ENCODE measurements around the gene DEAF1.
"Not testable (repeated sequence)": the region's sequence is repeated elsewhere in the genome, so short reads cannot be mapped to it uniquely, and the experiment has no call there.

Gene DEAF1

DNA sequence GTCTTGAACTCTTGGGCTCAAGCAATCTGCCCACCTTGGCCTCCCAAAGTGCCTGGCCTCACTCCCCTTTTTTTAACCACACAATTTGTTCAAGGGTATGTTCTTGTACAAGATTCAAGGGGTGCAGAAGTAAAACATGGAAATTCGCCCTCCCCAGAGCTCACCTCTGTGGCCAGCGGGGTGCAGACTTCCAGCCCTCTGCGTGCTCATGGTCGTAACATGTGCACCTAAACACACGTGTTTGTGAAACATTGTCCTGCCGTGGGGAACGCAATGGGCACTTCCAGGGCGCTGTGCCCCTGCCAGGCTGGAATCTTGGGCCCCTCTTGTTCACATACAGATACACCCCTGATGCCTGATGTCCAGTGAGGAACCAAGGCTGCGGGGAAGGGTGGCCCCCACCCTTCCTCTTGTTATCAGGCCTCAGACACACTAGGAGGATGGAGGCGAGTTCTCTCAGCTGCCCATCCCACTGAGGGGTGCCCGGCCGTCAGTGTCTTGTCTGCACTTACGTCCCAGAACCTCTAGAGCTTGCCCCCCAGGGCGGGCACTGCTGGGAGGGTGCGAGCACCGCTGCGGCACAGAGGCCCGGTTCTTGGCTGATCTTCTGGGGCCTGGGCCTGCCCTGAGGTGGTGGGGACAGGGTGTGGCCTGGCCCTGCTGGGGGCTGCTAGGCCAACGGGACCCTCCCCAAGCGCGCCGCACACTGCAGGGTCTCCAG is 6.9 kb upstream of the DEAF1 start:
- no peak for DNase-seq (ENCODE audit: low read depth in 2 of 2)

DNA sequence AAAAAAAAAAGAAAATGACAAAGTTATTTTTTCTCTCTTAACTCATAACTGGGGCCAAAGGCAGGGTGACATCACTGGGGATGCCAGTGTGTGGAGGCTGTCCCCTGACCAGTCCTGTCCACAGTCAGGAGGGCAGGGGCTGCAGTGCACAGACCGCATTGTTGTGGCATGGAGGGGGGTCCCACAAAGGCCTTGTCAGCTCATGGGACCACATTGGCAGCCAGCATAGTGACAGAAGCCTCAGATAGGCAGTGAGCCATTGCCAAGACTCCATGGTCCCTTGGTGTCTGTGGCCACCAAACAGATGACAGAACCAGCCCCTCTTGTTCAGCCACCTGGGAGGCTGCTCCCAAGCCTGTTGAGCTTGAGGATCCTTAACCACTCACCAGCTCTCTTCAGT is 4.7 kb upstream of the DEAF1 start:
- no peak for DNase-seq (ENCODE audit: low read depth in 2 of 2)

- DNase-seq (ENCODE audit: low read depth in 2 of 2), result no peak
These were observed 4.1 kb upstream of the DEAF1 start for GRCh38 chr11:699116-699508.

DNA sequence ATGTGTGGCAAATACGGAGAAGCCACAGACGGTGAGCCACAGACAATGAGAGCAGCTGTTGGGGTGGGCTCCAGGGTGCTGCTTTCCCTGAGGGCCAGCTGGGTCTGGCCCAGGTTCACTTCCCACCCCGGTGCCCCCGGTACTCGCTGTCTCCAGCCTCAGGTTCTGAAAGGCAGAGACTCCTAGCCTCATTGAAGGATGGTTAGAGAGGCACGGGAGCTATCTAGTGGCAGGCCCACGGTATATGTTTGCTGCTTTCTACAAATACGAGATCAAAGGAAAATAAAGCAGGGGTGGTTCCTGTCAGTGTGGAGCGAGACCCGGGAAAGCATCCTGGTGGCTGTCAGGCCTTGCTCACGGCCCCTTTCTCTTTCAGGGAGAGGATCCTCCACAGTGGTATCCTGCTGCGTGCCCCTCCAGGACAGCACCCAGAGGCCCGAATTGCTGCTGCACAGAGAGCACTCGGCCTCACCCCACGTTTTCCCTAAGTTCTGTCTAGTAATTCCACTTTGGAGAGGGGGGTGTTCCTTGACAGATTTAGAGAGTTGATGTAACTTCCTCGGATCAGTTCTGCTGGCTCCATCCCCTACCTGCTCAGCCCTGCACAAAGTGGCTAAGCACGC is 3.6 kb upstream of the DEAF1 start:
- DNase-seq (ENCODE audit: low read depth in 2 of 2), result no peak

DNA sequence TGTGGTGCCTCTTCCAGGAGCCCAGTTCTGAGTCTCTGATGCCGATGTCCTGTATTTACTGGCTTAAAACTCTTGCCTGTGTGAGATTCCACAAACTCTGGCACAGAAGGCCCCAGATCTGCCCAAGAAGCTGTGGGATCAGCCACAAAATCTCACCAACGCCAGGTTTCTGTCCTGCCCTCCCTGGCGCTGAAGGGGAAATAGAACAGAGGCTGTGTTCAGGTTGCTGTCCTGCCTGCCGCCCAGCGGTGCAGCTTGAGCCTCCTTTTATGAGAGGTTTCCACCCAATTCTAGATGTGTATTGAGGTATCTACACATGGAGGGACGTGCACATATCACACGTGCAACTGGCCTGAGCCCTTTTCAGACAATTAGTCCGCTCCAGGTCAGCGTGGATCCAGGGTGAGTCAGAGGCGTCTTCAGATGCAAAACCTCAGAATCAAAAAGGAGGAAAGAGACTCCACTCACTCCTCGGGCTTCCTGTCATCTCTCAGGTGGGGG is 2.8 kb upstream of the DEAF1 start:
- DNase-seq (ENCODE audit: low read depth in 2 of 2), result no peak

GRCh38 chr11:696955-697491 is 2.0 kb upstream of the DEAF1 start:
- DNase-seq (ENCODE audit: low read depth in 2 of 2), result no peak

DNA sequence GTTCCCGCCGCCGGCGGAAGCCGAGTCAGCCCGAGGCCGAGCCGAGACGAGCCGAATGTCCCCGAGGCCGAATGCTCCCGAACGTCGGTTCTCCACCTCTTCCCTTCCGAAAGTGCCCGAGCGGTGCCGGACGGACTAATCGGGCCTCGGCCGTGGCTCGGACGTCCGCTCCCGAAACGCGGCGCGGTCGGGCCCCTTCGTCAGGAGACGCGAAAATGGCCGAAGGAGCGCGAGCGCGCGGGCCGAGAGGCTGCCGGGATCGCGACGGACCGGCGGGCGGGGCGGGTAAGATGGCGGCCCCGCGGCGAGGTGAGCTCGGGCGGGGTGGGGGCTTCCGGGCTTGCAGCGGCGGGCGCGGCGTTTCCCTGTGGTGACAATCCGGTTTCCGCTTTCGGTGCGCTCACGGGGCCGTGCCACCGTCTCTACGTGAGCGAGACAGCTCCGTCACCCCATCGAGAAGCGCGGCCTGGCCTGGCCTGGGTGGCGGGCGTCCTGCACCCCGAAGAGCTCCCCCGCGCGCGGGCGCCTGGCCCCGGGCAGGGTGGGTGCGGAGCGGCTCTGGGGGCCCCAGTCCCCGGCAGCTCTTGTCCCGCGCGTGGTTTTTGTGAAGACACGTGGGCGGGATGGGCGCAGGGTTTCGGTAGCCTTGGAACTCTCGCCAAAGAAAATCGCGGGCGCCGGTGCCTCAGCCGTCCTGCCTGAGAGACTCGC is 671 bp upstream of the DEAF1 start, which contains the start of gene TMEM80:
Gene TMEM80, plus strand, starts transcription at position 279 of the 711 bp plus-strand sequence. Its CDS starts 12 bp downstream, at position 291.
- DNase-seq (ENCODE audit: low read depth in 2 of 2), result peak; percentile 98 to 99

GRCh38 chr11:695288-695537 is 191 bp upstream of the DEAF1 start:
- DNase-seq (ENCODE audit: low read depth in 2 of 2), result no peak

DNA sequence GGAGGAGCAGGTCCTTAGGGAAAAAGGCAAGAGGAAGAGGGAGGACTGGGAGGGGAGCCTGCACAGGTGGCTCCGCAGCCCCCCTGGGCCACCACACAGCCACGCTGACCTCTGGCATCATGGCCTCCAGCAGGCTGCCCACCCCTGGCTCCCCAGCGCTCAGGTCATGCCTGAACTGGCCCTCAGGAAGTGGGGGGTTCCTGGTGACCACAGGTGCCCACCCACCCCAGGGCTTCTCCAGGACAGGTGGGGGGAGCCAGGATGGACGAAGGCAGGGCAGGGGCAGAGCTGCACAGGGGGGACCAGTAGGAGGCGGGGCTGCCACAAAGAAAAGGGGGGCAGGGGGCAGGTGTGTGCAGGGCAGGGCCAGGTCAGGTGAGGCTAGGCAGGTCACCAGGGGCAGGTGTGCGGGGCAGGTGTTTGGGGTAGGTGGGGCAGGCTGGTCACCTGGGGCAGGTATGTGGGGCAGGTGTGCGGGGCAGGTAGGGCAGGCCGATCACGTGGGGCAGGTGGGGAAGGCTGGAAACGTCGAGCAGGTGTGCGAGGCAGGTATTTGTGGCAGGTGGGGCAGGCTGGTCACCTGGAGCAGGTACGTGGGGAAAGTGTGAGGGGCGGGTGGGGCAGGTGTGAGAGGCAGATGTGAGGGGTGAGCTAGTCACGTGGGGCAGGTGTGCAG is 997 bp downstream of the DEAF1 start:
- no peak for DNase-seq (ENCODE audit: low read depth in 2 of 2)

- no peak for DNase-seq (ENCODE audit: low read depth in 2 of 2)
These were observed 1.6 kb downstream of the DEAF1 start for GRCh38 chr11:693415-693831.

- DNase-seq (ENCODE audit: low read depth in 2 of 2), result no peak
These were observed 2.1 kb downstream of the DEAF1 start for GRCh38 chr11:692824-693414.

GRCh38 chr11:691710-692590 is 3.1 kb downstream of the DEAF1 start:
- no peak for DNase-seq (ENCODE audit: low read depth in 2 of 2)

GRCh38 chr11:690738-691633 is 4.0 kb downstream of the DEAF1 start:
- no peak for DNase-seq (ENCODE audit: low read depth in 2 of 2)

- not testable (repeated sequence) for DNase-seq (ENCODE audit: low read depth in 2 of 2)
These were observed 4.8 kb downstream of the DEAF1 start for GRCh38 chr11:690244-690643.

- DNase-seq (ENCODE audit: low read depth in 2 of 2), result no peak
These were observed 5.4 kb downstream of the DEAF1 start for GRCh38 chr11:689625-690024.

DNA sequence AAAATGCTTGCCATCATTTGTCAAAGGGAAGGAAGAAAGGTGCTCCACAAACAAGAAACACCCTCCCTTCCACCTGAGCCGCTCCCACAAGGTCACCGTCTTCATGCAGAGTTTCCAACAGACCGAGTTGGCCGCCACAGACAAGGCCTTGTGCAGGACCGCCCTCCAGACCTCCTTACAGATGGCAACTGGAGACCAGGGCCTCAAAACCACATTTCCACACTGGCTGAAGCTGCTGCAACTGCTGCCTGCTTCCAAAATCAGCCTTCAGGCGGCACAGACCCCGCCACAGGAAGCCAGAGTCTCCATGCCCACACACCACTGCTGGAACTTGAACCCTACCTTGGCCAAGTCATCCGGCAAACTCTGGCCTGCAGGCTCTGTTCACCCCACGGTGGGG is 6.3 kb downstream of the DEAF1 start:
- DNase-seq (ENCODE audit: low read depth in 2 of 2), result no peak

- DNase-seq (ENCODE audit: low read depth in 2 of 2), result no peak
These were observed 7.3 kb downstream of the DEAF1 start for GRCh38 chr11:687751-688150.

GRCh38 chr11:686451-687243 is 8.4 kb downstream of the DEAF1 start:
- no peak for DNase-seq (ENCODE audit: low read depth in 2 of 2)

DNA sequence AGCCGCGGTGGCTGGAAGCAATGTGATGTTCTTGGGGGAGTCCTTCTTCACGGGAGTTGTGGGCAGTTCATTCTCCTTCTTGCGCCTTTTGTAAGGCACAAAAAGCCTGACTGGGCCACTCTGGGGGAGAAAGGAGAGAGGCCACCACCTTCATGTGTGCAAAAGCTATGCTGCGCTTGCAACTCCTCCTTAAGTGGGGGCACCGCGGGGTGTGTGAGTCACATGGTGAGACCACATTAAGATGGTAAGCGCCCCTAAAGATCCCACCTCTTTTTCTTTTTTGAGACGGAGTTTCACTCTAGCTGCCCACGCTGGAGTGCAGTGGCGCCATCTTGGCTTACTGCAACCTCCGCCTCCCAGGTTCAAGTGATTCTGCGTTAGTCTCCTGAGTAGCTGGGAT is 14.1 kb downstream of the DEAF1 start:
- DNase-seq (ENCODE audit: low read depth in 2 of 2), result peak in 1 of 2 donors; percentile 48
